HG03460 (cell line): Measurements from ENCODE around the gene CHKA.

Source experiments
- ATAC-seq: cut with Tn5 transposase; IDR thresholded peaks from one replicate; pipeline ENCODE4 v1.9.1; 2021; ENCODE audit not compliant: unreplicated experiment

Gene CHKA

DNA sequence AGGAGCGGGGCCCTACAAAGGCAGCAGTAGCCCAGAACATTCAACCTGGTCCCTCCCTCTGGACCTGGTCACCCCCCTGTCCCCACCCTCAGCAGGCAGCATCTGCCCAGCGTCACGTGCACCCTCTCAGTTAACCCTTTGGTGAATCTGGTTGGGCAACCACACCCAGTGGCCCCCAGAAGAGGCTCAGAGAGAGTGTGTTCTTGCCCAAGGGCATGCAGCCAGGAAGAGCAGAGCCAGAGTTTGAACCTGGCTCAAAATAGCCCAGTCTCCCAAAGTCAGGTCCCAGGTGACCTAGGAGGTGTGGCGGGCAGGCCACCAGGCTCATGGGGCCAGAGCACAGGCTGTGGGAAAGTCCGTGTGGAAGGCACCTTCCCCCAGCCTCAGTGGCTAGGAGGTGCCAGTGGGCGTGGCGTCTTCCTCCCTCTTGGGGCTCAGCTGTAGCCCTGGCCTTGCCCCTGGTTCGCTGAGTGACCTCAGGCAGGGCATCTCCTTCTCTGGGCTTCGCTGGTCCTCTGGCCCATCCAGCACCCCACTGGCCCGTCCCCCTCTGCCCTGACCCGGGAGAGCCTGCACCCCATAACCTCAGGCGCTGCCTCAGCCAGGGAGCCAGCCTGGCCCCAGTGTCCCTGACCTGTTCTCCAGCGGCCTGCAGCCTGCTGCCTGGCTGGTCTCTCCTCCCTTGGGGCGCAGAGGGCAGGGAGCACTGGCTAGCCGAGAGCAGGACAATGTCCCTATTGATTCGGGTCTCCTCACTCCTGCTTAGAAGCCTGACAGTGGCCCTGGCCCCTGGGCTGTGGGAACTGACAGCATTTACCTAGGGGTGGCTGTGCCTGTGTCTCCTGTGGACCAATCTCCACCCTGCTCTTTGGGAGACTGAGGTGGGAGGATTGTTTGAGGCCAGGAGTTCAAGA is 104.0 kb downstream of the CHKA start:
- no peak for ATAC-seq

- ATAC-seq: no peak
These were observed 104.9 kb downstream of the CHKA start for GRCh38 chr11:68016161-68016903.

- no peak for ATAC-seq
These were observed 105.7 kb downstream of the CHKA start for GRCh38 chr11:68015467-68015866.

- ATAC-seq: no peak
These were observed 106.2 kb downstream of the CHKA start for GRCh38 chr11:68014947-68015447.

- no peak for ATAC-seq
These were observed 106.8 kb downstream of the CHKA start for GRCh38 chr11:68014157-68014946.

DNA sequence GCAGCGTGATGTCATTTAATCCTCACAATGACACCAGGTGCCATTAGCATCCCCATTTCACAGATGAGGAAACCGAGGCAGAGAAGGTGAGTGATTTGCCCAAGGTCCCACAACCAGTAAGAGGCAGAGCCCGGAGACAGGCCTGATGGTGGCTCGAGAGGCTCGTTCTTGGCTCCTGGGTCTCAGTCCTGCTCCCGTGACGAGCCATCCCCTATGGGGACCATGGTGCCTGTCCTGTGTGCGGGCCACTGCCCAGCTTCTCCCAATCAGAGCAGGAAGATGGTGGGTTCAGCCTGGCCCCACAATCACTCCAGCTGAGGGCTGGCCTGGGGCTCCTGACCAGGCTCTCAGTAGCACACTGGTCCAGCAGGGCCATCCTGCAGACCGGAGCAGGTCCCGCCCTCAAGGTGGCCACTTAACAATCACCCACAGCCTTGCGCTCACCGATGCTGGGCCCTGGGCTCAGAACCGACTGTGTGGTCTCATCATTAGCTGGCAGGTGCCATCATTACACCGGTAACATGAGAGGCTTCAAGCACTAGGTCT is 107.5 kb downstream of the CHKA start:
- ATAC-seq: no peak

DNA sequence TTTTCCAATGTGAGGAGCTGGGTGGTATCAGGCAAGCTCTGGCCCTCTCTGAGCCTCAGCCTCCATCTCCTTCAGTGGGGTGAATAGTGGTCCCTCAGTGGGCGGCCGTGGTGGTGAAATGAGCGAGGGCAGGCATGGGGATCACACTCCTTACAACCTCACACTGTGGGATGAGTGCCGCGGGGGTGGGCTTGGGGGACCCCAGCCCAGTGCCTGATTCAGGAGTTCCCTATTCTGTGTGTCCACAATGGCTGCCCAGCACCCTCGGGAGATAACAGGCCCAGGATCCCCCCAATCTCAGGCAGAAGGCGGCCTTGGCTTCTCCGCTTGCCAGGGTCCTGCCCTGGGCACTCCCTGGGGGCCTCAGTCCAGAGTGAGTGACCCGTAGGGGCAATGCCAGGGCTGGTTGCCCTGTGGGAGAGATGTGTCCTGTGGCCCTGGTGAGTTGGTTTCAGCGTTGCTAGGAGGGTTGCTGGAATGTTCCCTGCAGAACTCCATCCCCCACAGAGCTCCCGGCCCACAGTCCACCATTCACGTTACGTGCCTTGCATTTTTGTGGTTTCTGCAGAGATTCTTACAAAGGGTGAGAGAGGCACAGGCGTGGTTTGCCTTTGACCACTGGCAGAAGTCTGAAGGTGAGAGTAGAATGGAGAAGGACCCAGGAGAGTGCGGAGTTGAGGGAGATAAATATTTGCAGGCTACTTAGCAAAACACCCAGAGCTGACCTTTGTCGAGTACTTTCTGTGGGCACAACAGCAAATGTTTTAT is 108.2 kb downstream of the CHKA start:
- no peak for ATAC-seq

DNA sequence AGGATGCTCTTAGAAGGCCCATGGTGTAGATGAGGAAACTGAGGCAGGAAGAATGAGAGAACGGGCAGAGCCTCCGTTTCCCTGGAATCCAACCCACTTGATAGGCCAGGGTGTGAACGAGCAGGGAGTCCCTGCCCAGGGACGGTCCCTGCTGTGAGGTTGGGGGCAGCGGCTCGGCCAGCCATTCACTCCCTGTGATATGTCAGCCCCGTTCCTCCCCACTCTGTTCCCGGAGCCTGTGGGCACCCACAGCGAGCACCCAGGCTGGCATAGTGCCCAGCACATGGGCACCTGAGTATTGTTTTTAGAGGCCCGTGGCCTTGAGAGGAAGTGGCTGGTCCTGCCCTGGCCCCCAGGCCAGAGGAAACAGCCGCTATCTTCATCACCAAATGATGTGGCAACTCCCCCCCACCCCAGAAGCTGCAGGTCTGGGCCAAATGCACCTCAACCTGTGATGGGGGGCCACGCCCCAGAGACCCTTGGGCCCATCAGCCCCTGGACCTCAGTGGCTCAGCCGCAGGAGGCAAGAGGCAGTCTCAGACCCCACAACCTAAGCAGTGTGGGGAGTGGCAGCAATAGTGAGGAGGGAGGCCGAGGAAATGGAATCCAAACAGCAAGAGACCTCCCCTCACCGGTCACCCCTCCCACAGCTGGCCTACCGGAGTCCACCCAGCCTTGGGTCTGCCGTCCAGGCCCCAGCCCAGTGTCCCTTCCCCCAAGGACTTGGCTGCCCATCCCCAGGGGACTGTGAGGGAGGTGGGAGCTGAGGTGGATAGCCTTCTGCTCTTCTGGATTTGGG is 108.9 kb downstream of the CHKA start:
- ATAC-seq: no peak

DNA sequence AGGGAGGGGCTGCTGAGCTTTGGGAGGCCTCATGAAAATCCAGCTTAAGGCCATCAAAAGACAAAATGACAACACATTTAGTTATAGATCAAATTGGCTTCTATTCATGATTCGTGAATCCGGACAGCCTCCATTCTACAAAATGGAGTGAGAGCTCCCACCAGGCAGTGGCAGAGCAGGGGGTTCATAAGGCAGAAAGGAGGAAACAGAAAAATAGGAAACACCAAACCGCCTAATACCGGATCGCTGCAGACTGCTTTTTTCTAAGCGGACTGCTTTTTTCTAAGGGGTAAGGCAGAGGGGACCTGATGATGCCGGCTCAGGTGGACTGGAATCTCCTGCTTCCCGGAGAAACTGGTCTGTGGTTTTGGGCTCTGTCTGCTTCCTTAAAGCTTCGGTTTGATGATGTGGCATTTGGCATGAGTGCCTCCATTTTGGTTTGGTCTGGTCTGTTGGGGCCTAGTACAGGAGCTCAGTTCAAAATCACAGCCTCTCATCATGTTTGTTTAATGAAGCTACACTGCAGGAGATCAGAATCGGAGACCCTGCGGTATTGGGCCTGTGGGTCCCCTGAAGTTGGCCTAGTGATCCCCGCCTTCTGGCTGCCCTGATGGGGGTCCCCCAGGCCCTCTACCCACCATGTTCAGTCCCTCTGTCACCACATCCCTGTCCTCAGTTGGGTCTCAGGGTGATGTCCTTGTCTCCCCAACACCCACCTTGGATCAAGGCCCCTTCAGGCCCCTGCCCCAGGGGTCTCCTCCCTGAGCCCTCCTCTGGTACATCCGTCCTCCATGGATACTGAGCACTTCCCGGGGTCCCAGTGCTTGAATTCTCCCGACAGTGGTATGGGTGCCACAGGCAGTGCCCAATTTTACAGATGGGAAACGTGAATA is 109.9 kb downstream of the CHKA start:
- ATAC-seq: no peak

DNA sequence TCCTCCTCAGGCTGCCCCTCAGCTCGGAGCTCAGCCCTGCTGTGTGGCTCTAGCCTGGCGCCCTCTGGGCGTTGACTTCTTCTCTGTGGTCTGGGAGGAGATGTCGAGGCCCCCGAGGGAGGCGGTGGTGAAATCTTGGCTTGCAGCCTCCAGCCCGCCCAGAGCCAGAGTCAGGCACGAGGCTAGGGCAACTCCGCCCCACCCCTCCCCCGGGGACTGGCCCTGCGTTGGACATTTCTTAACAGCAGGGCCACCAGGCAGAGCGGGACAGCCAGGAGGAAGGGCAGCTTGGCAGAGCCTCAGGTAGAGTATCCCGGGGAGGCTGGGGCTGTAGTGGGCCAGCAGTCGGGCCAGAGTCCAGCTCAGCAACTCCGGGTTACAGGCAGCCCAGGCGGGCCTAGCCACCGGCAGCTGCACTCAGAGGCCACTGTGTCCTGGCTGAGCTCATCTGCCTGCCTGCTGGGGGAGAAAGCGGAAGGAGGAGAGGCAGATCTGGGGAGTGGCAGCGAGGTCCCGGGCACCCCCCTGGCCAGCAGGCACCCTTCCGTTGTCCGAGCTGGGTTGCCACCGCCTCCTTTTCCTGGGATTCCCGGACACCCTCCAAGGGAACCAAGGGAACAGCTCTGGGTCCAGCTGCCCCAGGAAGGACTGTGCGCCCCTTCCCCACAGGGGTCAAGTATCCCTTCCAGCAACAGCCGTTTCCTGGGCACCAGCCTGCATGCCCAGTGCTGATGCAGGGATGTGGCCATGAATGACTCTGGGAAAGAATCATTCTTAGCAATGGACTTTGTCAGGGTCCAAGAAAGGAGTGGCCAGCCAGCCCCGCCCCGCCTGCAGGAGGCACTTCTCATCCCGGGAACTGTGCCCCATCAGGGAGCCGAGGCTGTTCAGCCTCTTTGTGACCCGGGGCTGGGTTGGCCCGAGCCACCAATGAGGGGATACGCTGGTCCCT is 110.8 kb downstream of the CHKA start, which contains the start of gene ALDH3B1:
Gene ALDH3B1, plus strand, starts transcription at position 238 of the 952 bp plus-strand sequence. CDS start 4,971 bp downstream, outside the sequence.
- no peak for ATAC-seq

GRCh38 chr11:68009391-68010089 is 111.6 kb downstream of the CHKA start:
- ATAC-seq: no peak

- no peak for ATAC-seq
These were observed 112.5 kb downstream of the CHKA start for GRCh38 chr11:68008381-68009337.

DNA sequence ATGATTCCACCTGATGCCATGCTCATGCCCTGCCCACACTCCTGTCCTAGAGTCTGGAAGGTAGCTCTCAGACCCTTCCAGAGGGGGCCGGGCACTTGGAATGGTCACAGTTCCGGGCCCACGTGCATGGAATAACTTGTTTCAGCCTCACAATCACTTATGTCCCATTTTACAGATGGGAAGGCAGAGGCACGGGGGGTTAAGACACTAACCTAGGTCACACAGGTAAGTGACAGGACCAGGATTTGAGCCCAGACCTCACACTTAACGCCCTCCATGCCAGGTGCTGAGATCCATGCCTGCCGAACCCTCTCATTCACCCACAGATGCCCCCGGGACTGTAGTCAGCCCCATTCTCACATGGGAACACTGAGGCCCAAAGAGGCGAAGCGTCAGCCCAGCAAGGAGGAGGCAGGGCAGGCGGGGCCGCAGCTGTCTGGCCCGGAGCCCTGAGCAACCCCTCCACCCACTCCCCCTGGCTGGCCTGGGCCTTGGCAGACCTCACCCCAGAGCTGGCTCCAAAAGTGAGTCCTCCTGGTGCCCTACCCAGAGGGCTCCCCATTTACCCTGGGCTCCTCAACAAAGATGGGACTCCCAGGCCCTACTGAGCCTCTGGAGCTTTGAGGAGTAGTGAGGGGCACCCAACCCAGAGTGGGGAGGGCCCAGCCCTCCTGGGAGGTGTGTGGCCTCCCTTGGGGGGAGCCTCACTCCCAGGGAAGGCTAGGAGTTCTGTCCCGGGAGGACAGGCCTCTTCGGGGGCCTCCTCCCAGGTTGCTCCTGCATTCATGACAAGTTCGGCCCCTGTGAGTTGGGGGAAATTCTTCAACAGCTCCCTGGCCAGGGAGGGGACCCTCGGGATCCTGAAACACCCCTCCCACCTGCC is 113.4 kb downstream of the CHKA start:
- no peak for ATAC-seq

DNA sequence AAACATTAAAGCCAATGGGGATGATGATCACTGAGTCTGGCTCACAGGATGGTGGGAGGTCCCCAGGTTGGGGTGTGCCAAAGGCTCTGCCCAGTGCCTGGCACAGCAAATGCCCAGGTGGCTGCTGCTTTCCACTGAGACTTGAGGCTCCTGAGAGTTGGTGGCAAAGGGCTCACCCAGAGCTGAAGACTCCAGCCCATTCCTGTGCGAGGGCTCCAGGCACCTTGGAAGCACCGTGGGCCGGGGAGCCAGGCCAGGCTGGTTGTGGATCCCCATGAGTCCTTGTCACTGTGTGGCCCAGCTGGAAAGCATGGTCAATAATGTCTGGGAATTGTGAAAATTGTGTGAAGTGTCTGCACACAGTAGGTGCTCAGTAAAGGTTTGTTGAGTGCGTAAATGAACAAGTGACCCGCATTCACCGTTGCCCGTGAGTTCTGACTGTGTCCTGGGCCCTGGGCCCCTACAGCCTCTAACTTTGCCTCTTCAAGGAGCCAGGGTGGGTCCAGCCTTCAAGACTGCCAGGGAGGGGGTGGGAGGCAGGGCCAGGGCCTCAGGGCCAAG is 114.5 kb downstream of the CHKA start:
- ATAC-seq: no peak
